ENCODE data around the gene ENPP4. TPM values are rescaled to one million over a fixed set of nuclear protein-coding genes. Genes with fewer than 3 reads are reported as not detected.

ENPP4 gene
- total and polyA plus RNA-seq, 7 experiments from 2014 or later = 3.6 to 9.8 (median 5.3) TPM

DNA sequence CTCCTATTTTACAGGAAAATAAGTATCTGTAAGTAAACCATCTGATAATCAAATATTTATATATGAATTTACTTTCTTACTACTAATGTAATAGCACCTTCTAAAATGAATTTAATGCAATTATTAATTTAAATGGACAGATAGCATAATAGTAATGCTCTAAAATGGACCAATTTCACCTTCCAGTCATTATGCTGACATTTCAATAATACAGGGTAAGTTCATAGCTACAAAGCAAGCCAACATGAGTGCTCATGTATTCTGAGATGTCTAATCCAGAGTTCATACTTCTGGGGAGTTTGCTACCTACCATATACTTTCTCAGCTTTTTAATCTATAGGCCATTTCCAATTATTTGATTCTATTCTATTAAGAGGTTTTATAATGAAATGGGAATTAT lies 29.4 kb downstream of the ENPP4 start:
- H3K27ac Mint-ChIP-seq = no peak overlapping the region
- no peak overlapping the region for H3K27ac ChIP-seq (ENCODE audit: low read depth, low read length)
- H3K27me3 Mint-ChIP-seq = peaks cover 8 to 40% (median 33%) of the 10 kb centered on the region in 5 donors
- H3K27me3 ChIP-seq (ENCODE audit: control insufficient read depth in 2 of 2, insufficient read depth in 2 of 2, low read length in 2 of 2) = no peaks in the 10 kb centered on the region
- no peak overlapping the region for H3K4me3 ChIP-seq (ENCODE audit: low read length)
- peaks cover 0 to 5% (median 4%) of the 10 kb centered on the region in 5 donors for H3K36me3 Mint-ChIP-seq
- no peaks in the 10 kb centered on the region for H3K4me1 Mint-ChIP-seq
- DNase-seq = no peak
- no peak overlapping the region for H3K4me3 Mint-ChIP-seq
- POLR2A ChIA-PET = no interaction called here
- H3K4me1 ChIP-seq (ENCODE audit: control insufficient read depth in 2 of 2, insufficient read depth in 2 of 2, low read length in 2 of 2) = no peaks in the 10 kb centered on the region
- no peak for ATAC-seq
- no peaks in the 10 kb centered on the region for H3K36me3 ChIP-seq (ENCODE audit: control insufficient read depth in 2 of 3, insufficient read depth in 3 of 3, low read length in 3 of 3)
- peaks cover 0 to 2% (median 0%) of the 10 kb centered on the region in 11 donors for H3K9me3 Mint-ChIP-seq
- H3K9me3 ChIP-seq (ENCODE audit: control insufficient read depth in 2 of 3, low read length in 3 of 3) = no peaks in the 10 kb centered on the region
- intact Hi-C loops (cut with micrococcal nuclease) = no loop called here
- CTCF ChIA-PET = interaction anchor here (0.9 kb wide), 1 partner anchor 69 kb away, joined by 3 read pairs; no protein-coding TSS in a partner anchor

DNA sequence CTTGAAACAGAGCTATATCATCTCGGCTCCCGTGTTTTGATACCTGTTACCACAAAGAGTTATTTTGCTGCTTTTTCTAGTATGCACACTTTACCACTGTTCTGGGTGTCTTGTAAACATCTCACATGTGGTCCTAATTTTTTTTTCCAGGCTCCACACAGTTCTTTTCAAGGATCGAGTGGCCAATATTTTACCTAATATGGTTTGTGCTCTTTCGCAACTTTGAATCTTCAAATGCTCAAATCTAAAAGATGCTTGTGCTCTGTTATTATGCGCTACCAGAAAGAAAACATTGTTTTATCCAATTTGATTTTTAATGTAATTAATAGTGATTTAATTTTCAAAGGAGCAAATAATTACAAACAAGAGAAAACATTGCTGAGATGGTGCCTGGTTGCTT lies 30.3 kb downstream of the ENPP4 start:
- Mint-ChIP-seq H3K27me3 (peaks cover 10 to 42% (median 37%) of the 10 kb centered on the region in 5 donors), H3K27ac (no peak overlapping the region), H3K4me1 (no peaks in the 10 kb centered on the region), H3K9me3 (peaks cover 0 to 2% (median 0%) of the 10 kb centered on the region in 11 donors), H3K36me3 (peaks cover 0 to 8% (median 4%) of the 10 kb centered on the region in 5 donors), H3K4me3 (no peak overlapping the region)
- DNase-seq = no peak
- H3K9me3 ChIP-seq (ENCODE audit: control insufficient read depth in 2 of 3, low read length in 3 of 3) = no peaks in the 10 kb centered on the region
- H3K27ac ChIP-seq (ENCODE audit: low read depth, low read length) = no peak overlapping the region
- ChIA-PET POLR2A (no interaction called here), CTCF (no interaction called here)
- no peaks in the 10 kb centered on the region for H3K27me3 ChIP-seq (ENCODE audit: control insufficient read depth in 2 of 2, insufficient read depth in 2 of 2, low read length in 2 of 2)
- intact Hi-C loops (cut with micrococcal nuclease) = no loop called here
- no peak overlapping the region for H3K4me3 ChIP-seq (ENCODE audit: low read length)
- no peaks in the 10 kb centered on the region for H3K36me3 ChIP-seq (ENCODE audit: control insufficient read depth in 2 of 3, insufficient read depth in 3 of 3, low read length in 3 of 3)
- H3K4me1 ChIP-seq (ENCODE audit: control insufficient read depth in 2 of 2, insufficient read depth in 2 of 2, low read length in 2 of 2) = no peaks in the 10 kb centered on the region
- ATAC-seq = no peak

DNA sequence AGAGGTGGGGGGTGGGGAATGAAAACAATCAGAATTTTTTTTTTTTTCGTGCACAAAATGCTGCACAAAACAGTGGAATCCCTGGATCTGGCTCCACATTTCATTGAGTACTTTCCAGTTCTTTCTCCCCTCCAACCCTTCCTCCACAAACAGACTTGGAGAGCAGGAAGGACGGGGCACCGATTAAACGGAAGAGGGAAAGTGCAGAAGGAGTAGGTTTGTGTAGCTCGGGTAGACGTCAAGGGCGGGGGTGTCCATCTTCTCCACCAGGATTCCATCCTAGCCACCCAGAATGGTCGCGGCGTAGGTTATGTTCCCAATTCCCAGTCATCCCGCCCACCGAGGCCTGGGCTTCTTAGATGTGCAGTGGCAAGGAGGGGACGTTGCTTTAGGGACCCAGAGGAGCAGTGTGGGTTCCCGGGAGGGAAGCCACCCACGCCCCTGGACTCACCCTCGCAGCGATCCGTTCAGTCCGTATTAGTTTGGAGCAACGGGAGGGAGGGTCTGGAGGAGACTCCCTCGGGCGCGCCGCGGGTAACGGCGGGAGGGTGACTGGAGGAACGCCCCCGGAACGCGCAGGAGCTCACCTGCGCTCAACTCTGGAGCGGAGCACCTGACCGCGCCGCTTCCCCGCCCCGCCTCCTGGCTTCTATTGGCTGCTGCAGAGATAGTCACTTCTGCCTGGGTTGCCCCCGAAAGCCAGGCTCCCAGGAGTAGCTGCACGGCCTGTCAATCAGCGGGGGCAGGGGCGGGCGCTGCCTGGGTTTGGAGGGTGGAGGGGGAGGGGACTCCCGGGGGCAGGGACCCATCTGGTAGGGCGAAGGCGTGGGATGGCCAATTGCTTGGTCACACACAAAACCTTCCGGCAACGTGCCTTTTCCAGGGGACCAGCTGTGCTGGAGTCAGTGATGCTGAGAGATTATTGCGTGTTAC lies 40.8 kb downstream of the ENPP4 start, which contains the start of gene ENPP5:
ENPP5 (minus strand) TSS at position 624 of the 933 bp plus-strand sequence. CDS start 2,718 bp downstream, outside the sequence.
- Mint-ChIP-seq H3K27me3 (peaks cover 15 to 74% (median 29%) of the 10 kb centered on the region in 5 donors), H3K9me3 (no peaks in the 10 kb centered on the region), H3K4me3 (peak within 1 kb of the TSS; percentile 68 to 88 (median 84)), H3K4me1 (peaks cover 6 to 19% (median 13%) of the 10 kb centered on the region in 7 donors), H3K27ac (peak within 1 kb of the TSS in 1 of 9 donors; percentile 3), H3K36me3 (no peaks in the 10 kb centered on the region)
- Histone ChIP-seq H3K4me3 (ENCODE audit: low read length) (peak within 1 kb of the TSS; percentile 79), H3K27me3 (ENCODE audit: control insufficient read depth in 2 of 2, insufficient read depth in 2 of 2, low read length in 2 of 2) (no peaks in the 10 kb centered on the region), H3K4me1 (ENCODE audit: control insufficient read depth in 2 of 2, insufficient read depth in 2 of 2, low read length in 2 of 2) (peaks cover 0 to 20% of the 10 kb centered on the region in 2 donors), H3K9me3 (ENCODE audit: control insufficient read depth in 2 of 3, low read length in 3 of 3) (no peaks in the 10 kb centered on the region), H3K36me3 (ENCODE audit: control insufficient read depth in 2 of 3, insufficient read depth in 3 of 3, low read length in 3 of 3) (no peaks in the 10 kb centered on the region), H3K27ac (ENCODE audit: low read depth, low read length) (no peak within 1 kb of the TSS)
- peak; percentile 31 to 69 (median 56) for DNase-seq
- ChIA-PET POLR2A (interaction anchor here (0.7 kb wide), 1 partner anchor 207 kb away, joined by 3 read pairs; no protein-coding TSS in a partner anchor), CTCF (interaction anchor here (0.6 to 1.0 kb wide), 2 partner anchors 46 to 306 kb away, joined by 3 to 4 read pairs; no protein-coding TSS in a partner anchor)
- intact Hi-C loops (cut with micrococcal nuclease) = loop anchor here in 1 of 2 donors (1.0 kb wide), 1 partner anchor 41 kb away; the partner anchor contains the start of gene ENPP4
- peak; percentile 92 for ATAC-seq

DNA sequence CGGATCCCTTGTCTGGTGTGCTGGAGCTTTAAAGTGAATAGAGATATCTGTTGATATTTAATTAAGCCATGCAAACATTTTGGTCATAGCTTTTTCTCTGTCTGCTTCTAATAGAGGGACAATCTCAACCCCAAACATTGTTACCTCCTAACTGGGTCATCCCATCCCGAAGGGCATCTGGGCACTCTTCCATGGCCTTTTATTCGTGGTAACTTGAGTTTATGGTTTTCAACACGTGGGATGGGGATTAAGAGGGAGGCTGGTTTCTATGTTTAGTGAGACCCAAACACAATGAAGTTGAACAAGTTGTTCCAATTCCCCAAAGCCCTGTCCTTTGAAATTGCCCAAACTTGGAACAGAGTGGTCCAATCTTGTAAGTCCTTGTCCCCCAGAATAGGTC lies 42.4 kb downstream of the ENPP4 start:
- POLR2A ChIA-PET = no interaction called here
- CTCF ChIA-PET = no interaction called here
- Mint-ChIP-seq H3K9me3 (no peaks in the 10 kb centered on the region), H3K4me1 (peaks cover 6 to 24% (median 13%) of the 10 kb centered on the region in 7 donors), H3K4me3 (peak overlapping the region in 4 of 10 donors; percentile 10 to 87 (median 52)), H3K27me3 (peaks cover 11 to 77% (median 20%) of the 10 kb centered on the region in 5 donors), H3K27ac (no peak overlapping the region), H3K36me3 (no peaks in the 10 kb centered on the region)
- DNase-seq (no peak), ATAC-seq (no peak)
- Histone ChIP-seq H3K36me3 (ENCODE audit: control insufficient read depth in 2 of 3, insufficient read depth in 3 of 3, low read length in 3 of 3) (no peaks in the 10 kb centered on the region), H3K27me3 (ENCODE audit: control insufficient read depth in 2 of 2, insufficient read depth in 2 of 2, low read length in 2 of 2) (no peaks in the 10 kb centered on the region), H3K4me3 (ENCODE audit: low read length) (no peak overlapping the region), H3K9me3 (ENCODE audit: control insufficient read depth in 2 of 3, low read length in 3 of 3) (no peaks in the 10 kb centered on the region), H3K4me1 (ENCODE audit: control insufficient read depth in 2 of 2, insufficient read depth in 2 of 2, low read length in 2 of 2) (peaks cover 0 to 32% of the 10 kb centered on the region in 2 donors), H3K27ac (ENCODE audit: low read depth, low read length) (no peak overlapping the region)
- intact Hi-C loops (cut with micrococcal nuclease) = no loop called here

DNA sequence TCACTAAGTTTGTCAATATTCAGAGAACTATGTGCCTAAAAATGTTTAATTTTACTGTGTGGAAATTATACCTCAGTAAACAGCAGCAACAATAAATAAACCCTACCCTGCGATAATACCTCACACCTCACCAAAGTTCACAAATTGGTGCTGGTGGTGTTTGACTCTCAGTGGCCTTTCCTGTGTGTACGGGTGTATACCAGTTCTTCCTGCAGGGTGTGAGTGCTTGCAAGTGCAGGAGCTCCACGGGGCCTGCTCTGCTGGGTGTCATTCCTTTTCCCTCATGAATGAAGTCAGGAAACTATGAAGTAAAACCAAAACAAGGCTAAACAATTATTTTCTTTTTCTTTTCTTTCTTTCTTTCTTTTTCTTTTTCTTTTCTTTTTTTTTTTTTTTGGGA lies 45.1 kb downstream of the ENPP4 start:
- intact Hi-C loops (cut with micrococcal nuclease) = loop anchor here in 1 of 2 donors (1.0 to 2.0 kb wide), 2 partner anchors 46 to 164 kb away; partner anchors contain the start of gene ENPP4
- ChIA-PET POLR2A (no interaction called here), CTCF (no interaction called here)
- peak overlapping the region in 1 of 10 donors; percentile 9 for H3K4me3 Mint-ChIP-seq
- ATAC-seq (no peak), DNase-seq (no peak)
- no peaks in the 10 kb centered on the region for H3K9me3 Mint-ChIP-seq
- no peak overlapping the region for H3K27ac ChIP-seq (ENCODE audit: low read depth, low read length)
- H3K27me3 Mint-ChIP-seq = peaks cover 8 to 81% (median 20%) of the 10 kb centered on the region in 5 donors
- peak overlapping the region in 2 of 9 donors; percentile 12 to 69 for H3K27ac Mint-ChIP-seq
- H3K4me3 ChIP-seq (ENCODE audit: low read length) = no peak overlapping the region
- peaks cover 4 to 22% (median 13%) of the 10 kb centered on the region in 7 donors for H3K4me1 Mint-ChIP-seq
- no peaks in the 10 kb centered on the region for H3K27me3 ChIP-seq (ENCODE audit: control insufficient read depth in 2 of 2, insufficient read depth in 2 of 2, low read length in 2 of 2)
- peaks cover 0 to 32% of the 10 kb centered on the region in 2 donors for H3K4me1 ChIP-seq (ENCODE audit: control insufficient read depth in 2 of 2, insufficient read depth in 2 of 2, low read length in 2 of 2)
- H3K9me3 ChIP-seq (ENCODE audit: control insufficient read depth in 2 of 3, low read length in 3 of 3) = no peaks in the 10 kb centered on the region
- no peaks in the 10 kb centered on the region for H3K36me3 Mint-ChIP-seq
- no peaks in the 10 kb centered on the region for H3K36me3 ChIP-seq (ENCODE audit: control insufficient read depth in 2 of 3, insufficient read depth in 3 of 3, low read length in 3 of 3)

DNA sequence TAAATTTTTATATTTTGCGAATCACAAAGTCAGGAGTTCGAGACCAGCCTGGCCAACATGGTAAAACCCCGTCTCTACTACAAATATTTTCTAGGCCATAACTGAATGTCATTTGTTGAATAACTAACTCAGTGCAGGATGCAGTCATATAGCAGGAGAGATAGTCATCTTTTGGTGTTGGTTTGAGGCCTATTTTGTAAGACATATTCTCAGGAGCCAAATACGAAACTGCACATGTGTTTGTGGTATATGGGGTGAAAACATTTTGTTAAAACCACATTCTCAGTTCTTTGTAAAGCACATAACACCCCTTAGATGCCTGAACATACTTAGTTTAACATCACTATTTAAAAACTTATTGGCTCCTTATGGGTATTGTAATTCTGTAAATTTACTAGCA lies 45.7 kb downstream of the ENPP4 start:
- DNase-seq (peak in 2 of 9 donors; percentile 18 to 35), ATAC-seq (peak; percentile 64)
- Histone ChIP-seq H3K9me3 (ENCODE audit: control insufficient read depth in 2 of 3, low read length in 3 of 3) (no peaks in the 10 kb centered on the region), H3K4me1 (ENCODE audit: control insufficient read depth in 2 of 2, insufficient read depth in 2 of 2, low read length in 2 of 2) (peaks cover 0 to 27% of the 10 kb centered on the region in 2 donors), H3K4me3 (ENCODE audit: low read length) (no peak overlapping the region), H3K27me3 (ENCODE audit: control insufficient read depth in 2 of 2, insufficient read depth in 2 of 2, low read length in 2 of 2) (no peaks in the 10 kb centered on the region), H3K36me3 (ENCODE audit: control insufficient read depth in 2 of 3, insufficient read depth in 3 of 3, low read length in 3 of 3) (no peaks in the 10 kb centered on the region), H3K27ac (ENCODE audit: low read depth, low read length) (no peak overlapping the region)
- H3K4me1 Mint-ChIP-seq = peaks cover 0 to 20% (median 7%) of the 10 kb centered on the region in 7 donors
- no peaks in the 10 kb centered on the region for H3K36me3 Mint-ChIP-seq
- POLR2A ChIA-PET = interaction anchor here (1.0 kb wide), 1 partner anchor 46 kb away, joined by 3 read pairs; the partner anchor contains the start of gene ENPP4
- H3K4me3 Mint-ChIP-seq = peak overlapping the region in 3 of 10 donors; percentile 9 to 57 (median 33)
- H3K27me3 Mint-ChIP-seq = peaks cover 2 to 79% (median 15%) of the 10 kb centered on the region in 5 donors
- intact Hi-C loops (cut with micrococcal nuclease) = loop anchor here in 1 of 2 donors (1.0 to 2.0 kb wide), 2 partner anchors 47 to 164 kb away; partner anchors contain the start of gene ENPP4
- H3K27ac Mint-ChIP-seq = peak overlapping the region in 3 of 9 donors; percentile 12 to 69 (median 56)
- CTCF ChIA-PET = no interaction called here
- no peaks in the 10 kb centered on the region for H3K9me3 Mint-ChIP-seq
